Stimulated activated CD8-positive, alpha-beta memory T cell treated with anti-CD3 and anti-CD28 coated beads, Interleukin-15, amount 100 ng/mL, for 4 hours (primary cell): ENCODE measurements around the gene PPP4R1.
A peak's percentile ranks its signal among the peaks of the same experiment; 100 is the strongest.
"Not testable (repeated sequence)": the region's sequence is repeated elsewhere in the genome, so short reads cannot be mapped to it uniquely, and the experiment has no call there.

ENCODE experiments used
- DNase-seq, 2 donors: peaks; one replicate each; pipeline ENCODE4 v3.0.0-alpha.2; 2020; ENCODE audit warnings: low read depth in 2 of 2

The PPP4R1 gene

DNA sequence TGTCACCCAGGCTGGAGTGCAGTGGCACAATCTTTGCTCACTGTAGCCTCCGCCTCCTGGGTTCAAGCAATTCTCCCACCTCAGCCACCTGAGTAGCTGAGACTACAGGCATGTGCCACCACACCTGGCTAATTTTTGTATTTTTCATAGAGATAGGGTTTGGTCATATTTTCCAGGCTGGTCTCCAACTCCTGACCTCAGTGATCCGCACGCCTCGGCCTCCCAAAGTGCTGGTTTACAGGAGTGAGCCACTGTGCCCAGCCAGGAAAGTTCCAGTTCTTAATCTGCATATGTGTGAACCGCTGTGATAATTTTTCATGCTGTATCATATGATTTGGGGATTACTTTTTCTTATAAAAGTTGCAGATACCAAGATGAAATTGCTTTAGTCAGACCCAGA lies 14.6 kb upstream of the PPP4R1 start:
- DNase-seq, result no peak

DNA sequence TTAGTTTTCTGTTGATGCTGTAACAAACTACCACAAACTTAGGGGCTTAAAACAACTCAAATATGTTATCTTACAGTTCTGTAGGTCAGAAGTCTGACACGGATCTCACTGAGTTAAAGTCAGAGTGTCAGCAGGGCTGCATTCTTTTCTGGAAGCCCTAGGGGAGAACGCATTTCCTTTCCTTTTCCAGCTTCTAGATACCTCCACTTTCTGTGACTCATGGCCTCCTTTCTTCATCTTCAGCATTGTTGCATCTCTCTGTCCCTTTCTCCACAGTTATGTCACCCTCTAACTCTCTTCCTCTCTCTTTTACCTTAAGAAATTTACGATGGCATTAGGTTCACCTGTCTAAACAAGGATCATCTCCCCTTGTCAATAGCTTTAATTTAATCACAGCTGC lies 13.3 kb upstream of the PPP4R1 start:
- no peak for DNase-seq

DNA sequence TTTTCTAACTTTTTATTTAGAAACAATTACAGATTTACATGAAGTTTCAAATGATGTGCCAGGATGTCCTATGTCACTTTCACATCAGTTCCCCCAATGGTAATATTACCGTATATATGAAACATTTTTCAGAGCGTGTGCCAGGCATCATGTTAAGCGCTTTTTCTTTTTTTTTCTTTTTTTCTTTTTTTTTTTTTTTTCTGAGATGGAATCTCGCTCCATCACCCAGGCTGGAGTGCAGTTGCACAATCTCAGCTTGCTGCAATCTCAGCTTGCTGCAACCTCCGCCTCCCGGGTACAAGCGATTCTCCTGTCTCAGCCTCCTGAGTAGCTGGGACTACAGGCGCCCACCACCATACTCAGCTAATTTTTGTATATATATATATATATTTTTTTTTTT lies 5.6 kb upstream of the PPP4R1 start:
- no peak for DNase-seq

DNA sequence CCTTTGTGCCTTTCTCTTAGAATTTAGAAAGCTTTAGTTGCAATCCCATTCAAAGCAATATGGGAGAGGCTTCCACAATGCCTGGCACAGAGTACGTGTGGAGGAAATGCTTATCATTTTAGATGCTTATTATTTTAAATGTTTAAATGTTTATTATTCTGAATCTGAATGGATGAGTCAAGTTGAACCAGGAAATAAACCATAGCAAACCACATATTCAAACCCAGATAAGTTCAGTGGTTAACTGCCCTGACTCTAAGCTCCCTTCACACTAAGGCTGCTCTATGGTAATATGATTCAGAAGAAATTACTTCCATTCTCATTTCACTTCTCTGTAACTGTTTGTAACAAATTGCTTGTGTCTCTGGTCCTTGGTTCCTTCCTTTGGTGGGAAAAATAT lies 5.2 kb upstream of the PPP4R1 start:
- no peak for DNase-seq

DNA sequence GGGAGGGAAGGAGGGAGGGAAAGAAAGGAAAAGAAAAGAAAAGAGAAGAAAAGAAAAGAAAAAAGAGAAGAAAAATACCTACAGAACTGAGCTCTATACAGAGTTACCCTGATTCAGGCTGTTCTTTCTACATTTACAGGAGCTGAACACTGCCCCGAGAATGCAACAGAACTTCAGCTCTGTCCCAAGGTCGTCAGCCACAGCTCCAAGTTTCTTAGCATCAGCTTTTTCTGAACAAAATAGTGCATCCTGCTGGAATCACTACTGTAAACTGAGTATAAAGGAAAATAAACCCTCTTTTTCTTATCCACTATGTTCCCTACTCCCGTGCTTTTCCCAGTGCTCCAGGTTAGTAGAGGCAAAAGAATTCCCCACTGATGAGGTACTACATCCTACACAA lies 4.7 kb upstream of the PPP4R1 start:
- no peak for DNase-seq

DNA sequence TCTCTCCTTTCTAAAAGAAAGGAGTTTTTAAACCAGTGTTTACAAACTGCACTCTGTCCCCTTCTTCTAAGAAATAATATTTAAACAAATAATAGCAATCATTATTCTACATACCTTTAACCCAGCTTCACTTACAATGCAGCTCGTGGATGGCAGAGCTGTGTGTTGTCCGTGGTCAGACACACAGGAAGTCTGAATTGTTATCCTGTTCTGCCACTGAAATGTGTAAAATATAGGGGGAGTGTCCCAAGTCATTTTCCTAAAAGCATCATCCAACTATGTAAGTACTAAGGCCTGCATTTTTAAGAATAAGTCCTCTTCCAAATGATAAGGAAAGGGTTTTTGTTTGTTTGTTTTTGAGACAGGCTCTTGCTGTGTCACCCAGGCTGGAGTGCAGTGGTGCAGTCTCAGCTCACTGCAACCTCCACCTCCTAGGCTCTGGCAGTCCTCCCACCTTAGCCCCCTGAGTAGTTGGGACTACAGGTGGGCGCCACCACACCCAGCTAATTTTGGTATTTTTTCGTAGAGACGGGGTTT lies 2.7 kb upstream of the PPP4R1 start:
- DNase-seq, result no peak

DNA sequence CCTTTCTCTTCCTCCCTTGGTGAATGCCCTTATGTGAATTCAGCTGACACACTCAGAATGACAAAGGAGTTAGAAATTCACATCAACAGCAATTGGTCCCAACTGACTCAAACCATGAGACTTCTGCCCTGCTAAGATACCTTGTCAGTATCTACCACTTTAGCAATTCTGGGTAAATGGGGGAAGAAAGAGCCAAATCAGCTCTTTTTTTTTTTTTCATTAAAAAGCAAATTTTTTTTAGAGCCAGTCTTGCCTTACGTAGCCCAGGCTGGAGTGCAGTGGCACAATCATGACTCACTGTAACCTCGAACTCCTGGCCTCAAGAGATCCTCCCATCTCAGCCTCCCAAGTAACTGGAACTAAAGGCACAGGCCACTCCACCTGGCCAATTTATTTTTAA lies 1.7 kb upstream of the PPP4R1 start:
- DNase-seq, result no peak

DNA sequence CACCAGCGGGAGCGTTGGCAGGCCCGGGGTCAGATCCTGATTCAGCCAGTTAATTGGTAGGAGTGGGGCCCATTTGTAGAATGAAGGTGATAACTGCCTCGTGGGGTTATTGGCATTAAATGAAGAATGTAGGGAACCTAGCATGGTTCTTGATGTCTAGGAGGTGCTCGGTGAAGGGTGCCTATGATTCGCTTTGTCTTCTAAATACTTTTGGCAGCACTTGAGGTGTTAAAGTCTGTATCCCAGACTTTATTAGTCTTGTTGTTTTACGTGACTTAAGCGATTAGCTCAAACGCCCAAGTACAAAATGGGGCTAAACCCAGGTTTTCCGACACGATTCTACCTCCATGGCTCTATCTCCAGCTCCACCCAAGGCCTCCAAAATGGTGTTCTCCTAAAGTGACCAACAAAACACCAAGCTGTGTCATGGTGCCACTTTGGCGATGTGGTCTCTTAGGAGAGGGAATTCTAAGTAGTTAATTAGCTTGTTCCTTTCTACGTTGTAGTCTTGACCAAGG lies 980 bp upstream of the PPP4R1 start:
- no peak for DNase-seq

DNA sequence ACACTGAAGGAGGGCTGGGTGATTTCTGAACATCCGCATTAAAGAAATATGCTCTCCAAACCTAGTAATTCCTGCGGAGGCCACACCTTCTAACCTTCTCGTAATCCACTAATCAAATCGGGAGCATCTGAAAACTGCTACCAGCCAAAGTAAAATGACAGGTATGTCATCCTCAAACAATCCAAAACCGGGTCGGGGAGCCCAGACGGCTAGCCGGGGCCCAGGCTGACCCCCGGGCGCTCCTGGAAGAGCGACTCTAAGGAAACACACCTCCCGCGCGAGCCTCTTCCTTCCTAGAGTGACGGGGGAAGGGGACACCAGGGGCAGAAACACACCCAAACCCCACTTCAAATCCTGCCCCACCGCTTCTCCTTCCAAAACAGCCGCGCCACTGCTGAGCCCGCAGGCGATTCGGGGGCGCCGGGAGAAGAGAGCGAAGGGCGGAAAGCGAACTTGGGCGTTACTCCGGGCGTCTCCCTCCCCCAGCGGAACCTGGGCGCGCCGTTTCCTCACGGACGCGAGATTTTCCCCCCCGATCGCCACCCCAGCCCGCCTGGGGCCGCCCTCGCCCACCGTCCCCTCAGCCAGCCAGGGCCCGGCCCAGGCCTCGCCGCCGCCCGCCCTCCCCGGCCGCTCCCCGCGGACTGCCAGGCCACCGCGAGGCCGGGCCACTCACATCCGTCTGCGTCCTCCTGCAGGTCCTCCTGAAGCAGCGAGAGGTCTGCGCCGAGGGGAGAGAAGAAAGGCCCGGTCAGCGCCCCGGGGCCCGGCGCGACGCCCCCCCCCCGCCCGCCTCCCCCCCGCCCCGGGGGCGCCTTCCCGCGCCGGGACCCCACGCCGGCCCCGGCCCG lies 584 bp downstream of the PPP4R1 start:
- peak in 1 of 2 donors; percentile 15 for DNase-seq

DNA sequence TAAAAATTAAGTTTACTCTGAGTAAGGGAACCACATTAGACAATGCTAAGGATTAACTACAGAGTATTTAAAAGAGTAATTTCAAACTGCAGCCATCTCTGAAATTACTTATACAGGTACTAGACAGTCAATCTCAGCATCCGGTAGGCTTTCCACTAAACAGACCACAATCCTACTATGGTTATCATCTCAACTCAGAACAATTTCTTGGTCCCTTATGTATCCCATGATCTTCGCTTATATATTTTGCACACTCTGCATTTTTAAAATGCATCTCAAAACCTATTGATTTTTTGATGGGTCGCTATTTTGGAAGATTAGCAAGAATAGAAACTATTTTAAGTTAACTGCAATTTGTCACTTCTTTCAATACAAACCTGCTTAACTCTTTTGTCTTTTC lies 1.4 kb downstream of the PPP4R1 start:
- DNase-seq, result no peak

DNA sequence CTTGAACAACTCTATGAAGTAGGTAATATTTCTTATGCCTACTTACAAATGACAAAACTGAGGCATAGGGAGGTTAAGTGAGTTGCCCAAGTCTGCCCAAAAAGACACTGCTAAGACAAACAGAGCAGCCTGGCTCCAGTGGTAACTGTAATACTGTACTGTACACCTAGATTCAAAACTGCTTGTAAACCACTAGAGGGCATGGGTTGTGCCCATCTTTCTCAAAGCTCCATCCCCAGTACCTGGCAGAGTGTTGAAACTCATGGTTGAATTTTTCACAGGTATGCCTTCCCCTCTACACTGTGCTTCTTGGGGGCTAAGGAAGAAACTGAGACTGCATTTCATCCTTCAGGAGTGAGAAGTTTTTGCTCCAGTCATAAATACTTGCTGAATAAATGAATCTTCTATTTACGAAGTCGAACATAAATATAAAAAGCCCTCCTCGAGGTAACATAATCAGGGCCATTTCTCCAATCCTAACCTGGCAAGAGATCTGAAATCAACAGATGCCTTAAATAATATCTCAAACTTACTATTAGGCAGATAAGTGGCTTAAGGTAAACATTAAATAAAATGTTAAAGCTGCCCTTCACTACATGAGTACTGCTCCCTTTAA lies 2.0 kb downstream of the PPP4R1 start:
- peak in 1 of 2 donors; percentile 3 for DNase-seq

DNA sequence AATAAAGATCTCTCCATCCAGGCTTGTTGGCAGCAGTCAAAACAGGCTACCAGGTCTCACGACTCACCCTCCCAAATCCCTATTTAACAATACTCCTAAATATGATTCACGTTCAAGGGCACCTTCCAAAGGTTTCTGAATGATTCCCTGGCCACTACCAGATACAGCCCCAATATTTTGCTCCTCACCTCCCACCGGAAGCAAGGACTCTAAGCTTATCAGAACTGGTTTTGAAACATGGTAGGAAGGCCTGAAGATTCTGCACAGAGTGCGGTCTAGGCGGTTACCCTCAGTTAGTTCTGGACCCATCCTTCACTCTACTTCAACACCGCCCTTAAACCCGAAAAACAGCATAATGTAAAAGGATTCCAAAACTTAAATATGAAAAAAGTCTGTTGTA lies 5.2 kb downstream of the PPP4R1 start:
- no peak for DNase-seq

DNA sequence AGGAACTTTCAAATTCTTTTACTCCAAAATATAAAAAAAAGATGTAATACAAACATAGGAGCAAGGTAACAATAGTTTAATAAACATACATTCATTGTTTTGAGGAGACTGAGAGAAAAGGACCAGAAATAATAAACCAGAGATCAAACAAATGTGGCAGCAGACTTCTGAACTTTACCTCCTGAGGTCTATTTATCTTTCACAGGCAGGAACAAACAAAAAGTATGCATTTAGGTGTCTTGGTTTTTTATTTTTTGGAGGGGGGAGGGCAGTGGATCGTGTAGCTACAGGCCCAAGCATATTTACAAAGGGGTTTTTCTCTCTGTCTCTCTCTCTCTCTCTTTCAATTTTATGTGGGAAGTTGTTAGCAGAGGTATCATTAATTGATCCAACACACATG lies 5.6 kb downstream of the PPP4R1 start:
- no peak for DNase-seq

DNA sequence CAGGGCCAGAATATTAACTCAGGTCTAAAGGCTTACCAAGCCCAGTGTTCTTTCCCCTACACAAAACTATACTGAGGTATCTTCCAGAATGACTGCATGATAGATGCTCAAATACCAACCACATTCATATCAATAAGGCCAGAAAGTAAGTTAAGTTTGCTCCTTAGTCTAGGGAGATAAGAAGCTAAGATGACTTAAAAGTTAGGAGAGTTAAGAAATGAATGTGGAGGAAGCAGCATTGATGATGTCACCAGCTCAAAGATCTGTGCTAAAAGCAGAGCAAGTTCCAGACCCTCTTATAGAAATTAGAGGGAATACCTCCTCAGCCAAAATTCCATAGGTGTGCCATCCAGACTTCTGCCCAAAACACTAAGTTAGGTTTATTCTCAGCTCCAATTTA lies 6.1 kb downstream of the PPP4R1 start:
- DNase-seq, result no peak

DNA sequence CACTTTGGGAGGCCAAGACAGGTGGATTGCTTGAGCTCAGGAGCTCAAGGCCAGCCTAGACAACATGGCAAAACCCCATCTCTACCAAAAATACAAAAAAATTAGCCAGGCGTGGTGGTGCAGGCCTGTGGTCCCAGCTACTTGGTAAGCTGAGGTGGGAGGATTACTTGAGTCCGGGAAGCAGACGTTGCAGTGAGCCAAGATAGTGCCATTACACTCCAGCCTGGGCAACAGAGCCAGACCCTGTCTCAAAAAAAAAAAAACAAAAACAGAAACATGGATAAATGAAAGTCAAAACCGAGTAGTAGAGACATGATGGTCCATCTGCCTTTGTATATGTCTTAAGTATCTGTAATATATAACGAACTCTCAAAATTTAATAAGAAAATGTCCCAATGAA lies 7.2 kb downstream of the PPP4R1 start:
- not testable (repeated sequence) for DNase-seq

DNA sequence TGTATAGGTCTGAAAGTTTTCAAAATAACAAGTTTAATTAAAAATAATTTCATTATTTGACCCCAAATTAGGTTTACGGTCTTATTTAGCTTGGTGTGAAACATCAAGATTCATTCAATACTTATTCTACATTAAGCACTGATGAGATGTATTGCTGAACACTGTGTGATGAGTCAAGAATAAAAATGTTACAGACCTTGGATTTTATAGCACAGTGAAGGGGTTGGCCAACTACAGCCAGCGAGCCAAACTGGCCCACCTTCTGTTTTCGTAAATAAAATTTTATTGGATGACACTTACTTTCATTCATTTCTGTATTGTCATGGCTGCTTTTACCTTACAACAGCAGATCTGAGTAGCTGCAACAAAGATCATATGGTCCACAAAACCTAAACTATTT lies 8.3 kb downstream of the PPP4R1 start:
- no peak for DNase-seq

DNA sequence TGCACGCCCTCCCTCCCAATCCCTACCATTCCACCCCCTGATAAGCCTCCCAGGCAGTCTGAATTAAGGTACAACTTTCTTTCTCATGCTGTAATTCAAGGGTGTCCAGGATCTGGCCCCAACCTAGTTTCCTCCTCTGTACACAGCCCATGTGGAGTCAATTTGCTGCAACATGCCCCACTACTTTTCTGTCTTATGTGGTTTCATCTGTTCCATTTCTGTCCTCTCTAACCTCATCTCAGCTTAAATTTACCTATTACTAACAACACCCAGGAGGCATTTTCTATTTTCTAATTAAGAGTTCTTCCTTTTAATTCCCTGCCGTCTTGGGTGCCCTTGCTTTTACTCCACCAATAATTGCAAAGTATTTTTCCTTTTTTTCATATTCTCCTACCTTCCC lies 10.0 kb downstream of the PPP4R1 start:
- no peak for DNase-seq

DNA sequence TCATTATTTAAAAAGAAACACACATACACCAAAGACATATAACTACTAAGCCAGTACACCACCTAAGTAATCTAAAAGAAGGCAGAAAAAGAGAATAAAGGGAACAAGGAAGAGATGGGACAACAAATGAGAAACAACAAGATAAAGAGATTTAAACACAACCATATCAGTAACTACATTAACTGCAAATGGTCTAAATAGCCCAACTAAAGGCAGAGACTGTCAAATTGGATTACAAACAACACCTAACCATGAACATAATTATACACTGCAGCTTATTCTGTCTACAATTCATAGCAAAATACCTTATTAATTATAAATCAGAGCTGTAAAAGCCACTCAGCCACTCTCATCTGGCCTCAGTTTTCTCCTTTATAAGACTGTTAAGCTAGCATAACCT lies 15.0 kb downstream of the PPP4R1 start:
- DNase-seq, result no peak

DNA sequence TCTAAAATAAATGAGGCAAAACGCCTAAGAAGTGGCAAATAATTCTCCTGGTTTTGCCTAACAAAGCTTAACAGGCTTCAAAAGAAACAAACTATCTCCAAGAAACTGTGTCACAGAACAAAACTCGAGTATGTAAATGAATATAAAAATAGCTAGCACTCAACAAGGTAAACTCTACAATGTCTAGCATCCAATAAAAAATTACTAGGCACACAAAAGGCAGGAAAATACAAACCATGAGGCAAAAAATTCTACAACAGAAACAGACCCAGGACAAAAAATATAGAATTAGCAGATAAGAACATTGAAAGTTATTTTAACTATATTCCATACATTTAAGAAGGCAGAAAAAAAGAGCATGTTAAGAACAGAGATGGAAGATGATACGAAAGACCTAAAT lies 16.8 kb downstream of the PPP4R1 start:
- no peak for DNase-seq

DNA sequence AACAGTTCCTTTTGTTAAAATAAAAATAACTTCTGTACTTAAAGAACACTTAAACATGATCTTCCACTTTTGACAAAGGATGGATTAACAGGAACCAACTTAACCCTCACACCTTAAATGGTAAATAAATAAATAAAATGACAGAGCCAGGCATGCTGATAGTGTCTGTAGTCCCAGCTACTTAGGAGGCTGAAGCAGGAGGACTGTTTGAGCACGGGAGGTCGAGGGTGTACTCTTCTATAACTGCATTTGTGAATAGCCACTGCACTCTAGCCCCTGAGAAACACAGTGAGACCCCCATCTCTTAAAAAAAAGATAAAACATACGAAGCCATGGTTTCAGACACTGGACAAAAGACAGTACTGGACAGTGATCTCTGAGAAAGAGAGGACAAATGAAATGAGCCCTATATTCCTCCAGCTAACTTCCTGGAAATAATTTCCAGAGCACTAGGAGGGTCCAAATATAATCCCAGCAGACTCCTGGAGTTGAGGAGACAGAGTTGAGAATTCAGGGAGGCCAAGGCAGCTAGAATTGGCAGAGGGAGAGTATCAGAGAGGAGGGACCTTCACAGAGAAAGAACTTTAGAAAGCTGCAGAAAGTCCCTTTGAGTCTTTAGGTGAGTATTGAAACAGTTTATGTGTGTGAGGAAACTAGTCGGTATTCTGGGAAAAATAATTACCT lies 17.4 kb downstream of the PPP4R1 start:
- DNase-seq, result no peak

DNA sequence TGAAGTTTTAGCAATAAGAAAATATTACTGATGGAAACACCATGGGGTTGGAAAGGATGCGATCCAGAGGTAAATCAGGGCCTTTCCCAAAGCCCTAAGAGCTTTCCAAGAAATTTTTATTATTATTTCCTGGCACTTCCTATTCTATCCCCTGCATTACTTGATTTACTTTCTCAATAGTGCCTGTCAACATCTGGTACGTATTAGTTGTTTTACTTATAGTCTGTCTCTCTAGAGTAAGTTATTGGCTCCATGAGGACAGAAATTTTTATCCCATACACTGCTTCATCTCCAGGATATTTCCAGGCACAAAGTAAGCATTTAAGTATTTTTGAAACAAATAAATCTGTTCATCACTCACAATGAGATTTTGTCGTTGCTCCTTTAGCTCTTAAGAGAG lies 18.1 kb downstream of the PPP4R1 start:
- no peak for DNase-seq

DNA sequence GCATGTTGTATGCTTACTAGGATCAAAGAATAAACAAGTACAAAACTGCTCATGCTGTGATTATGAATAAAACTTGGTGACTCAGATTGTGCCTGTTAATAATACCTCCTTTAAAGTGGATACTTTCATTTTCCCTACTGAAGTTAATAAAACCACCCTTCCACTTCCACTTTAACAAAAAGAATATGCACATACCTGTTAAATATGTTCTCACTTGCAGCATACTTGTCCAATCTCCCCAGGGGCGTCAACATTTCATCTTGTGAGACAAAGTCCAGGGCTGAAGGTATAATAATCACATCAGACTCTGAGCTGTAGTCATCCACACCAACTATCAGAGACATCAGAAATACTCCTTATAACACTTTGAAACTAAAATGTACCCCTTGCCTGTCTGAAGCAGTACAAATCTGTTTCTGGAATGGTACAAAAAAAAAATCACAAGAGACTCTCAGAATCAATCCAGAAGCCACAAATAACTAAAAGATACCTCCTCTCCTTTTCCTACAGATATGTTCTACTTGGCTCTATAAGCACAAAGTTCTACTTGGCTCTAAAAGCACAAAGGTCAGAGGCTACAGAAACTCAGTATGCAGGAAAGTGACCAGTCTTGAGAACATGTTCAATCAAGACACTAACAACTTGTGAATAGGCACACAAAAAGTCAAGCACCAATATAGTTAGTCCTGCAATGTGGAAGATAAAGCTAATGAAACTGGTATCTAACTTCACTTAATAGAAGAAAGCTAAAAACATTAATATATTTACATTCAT lies 19.3 kb downstream of the PPP4R1 start:
- no peak for DNase-seq
